K562 (cell line): ENCODE measurements around the gene GZF1. TPM values are rescaled to one million over a fixed set of nuclear protein-coding genes. Genes with fewer than 3 reads are reported as not detected.

Experiments used
- ATAC-seq: fragments of 200-7000 bp; cut with Tn5 transposase; 3 replicates; pipeline ENCODE4 v1.9.1; 2020; ENCODE audit warnings: moderate library complexity
- BruUV-seq: library from RNA; stranded (reverse); fragments of 400-500 nt; replicated peaks from 2 replicates; lab custom pipeline; 2021; lab: Mats Ljungman, UMichigan
- CTCF ChIA-PET: fragments of 300-600 bp; formaldehyde crosslinking; extraction: SDS; loops from one replicate; lab custom pipeline; 2021; ENCODE audit warnings: low intra/inter-chr PET ratio; lab: Yijun Ruan, JAX
- POLR2A ChIA-PET: fragments of 300-600, 350-650 bp; sonication (Branson Sonifier 250); formaldehyde crosslinking; extraction: SDS; loops from one replicate; lab custom pipeline; 2021; ENCODE audit warnings: antibody characterized with exemption, inconsistent platforms; lab: Yijun Ruan, JAX
- DNase-seq, 4 experiments: peaks; one replicate each; pipeline versions ENCODE4 v3.0.0 to v3.0.0-alpha.2; 2011 to 2018; ENCODE audit warnings: low spot score in 3 of 4, mixed read lengths in 3 of 4; ENCODE audit errors: extremely low read depth in 1 of 4
- FAIRE-seq: peaks from 2 replicates; lab custom pipeline; 2011; peaks lifted over from hg19 to GRCh38; lab: Jason Lieb, UNC
- H2AFZ ChIP-seq: 2 replicates; pipeline ENCODE4 v1.6.0; 2011; ENCODE audit warnings: low read depth, low read length, control low read depth, inconsistent platforms
- H3K27ac ChIP-seq: fragments of 200-600 bp; 3 replicates; pipeline ENCODE4 v1.8.0; 2011; ENCODE audit warnings: low read depth, mild to moderate bottlenecking, control low read depth, inconsistent platforms, low read length, moderate library complexity, mixed read lengths; ENCODE audit errors: extremely low read depth
- H3K27me3 ChIP-seq, 2 experiments: fragments of 300-600 bp in 1 of 2; 2 replicates in 1 of 2; 3 replicates in 1 of 2; pipeline versions ENCODE4 v1.6.0 to v1.8.0; 2011; ENCODE audit warnings: inconsistent platforms in 2 of 2, low read length in 2 of 2, mild to moderate bottlenecking in 1 of 2, mixed read lengths in 1 of 2, moderate library complexity in 1 of 2; ENCODE audit not compliant: control insufficient read depth in 2 of 2, insufficient read depth in 2 of 2
- H3K36me3 ChIP-seq: fragments of 300-600 bp; 3 replicates; pipeline ENCODE4 v1.8.0; 2011; ENCODE audit warnings: mild to moderate bottlenecking, low read length, inconsistent platforms; ENCODE audit not compliant: control insufficient read depth, insufficient read depth
- H3K4me1 ChIP-seq, 2 experiments: fragments of 200-600 bp in 1 of 2; replicated peaks in 1 of 2; 2 replicates in 1 of 2; 3 replicates in 1 of 2; pipeline versions ENCODE4 v1.5.1 to v1.8.0; 2011; ENCODE audit warnings: inconsistent platforms in 2 of 2, low read length in 2 of 2, mild to moderate bottlenecking in 1 of 2, mixed read lengths in 1 of 2, moderate library complexity in 1 of 2; ENCODE audit not compliant: control insufficient read depth in 2 of 2, insufficient read depth in 2 of 2
- H3K4me2 ChIP-seq: 2 replicates; pipeline ENCODE4 v1.6.1; 2011; ENCODE audit warnings: low read length, control low read depth, inconsistent platforms, mixed read lengths; ENCODE audit not compliant: insufficient read depth
- H3K4me3 ChIP-seq: fragments of 200-600 bp; sonication (generic), shearing (Covaris generic); 2 replicates; pipeline ENCODE4 v1.5.1; 2016; ENCODE audit warnings: control low read depth, inconsistent platforms
- H3K79me2 ChIP-seq: fragments of 200-600 bp; 3 replicates; pipeline ENCODE4 v1.8.0; 2011; ENCODE audit warnings: low read length, inconsistent platforms; ENCODE audit not compliant: control insufficient read depth, insufficient read depth
- H3K9ac ChIP-seq, 2 experiments: 2 replicates each; pipeline versions ENCODE4 v1.6.0 to v1.6.1; 2011; ENCODE audit warnings: low read depth in 2 of 2, low read length in 2 of 2, control low read depth in 1 of 2, inconsistent platforms in 1 of 2, mild to moderate bottlenecking in 1 of 2, mixed read lengths in 1 of 2; ENCODE audit not compliant: insufficient read depth in 1 of 2
- H3K9me1 ChIP-seq: one replicate; pipeline ENCODE4 v1.6.0; 2011; ENCODE audit warnings: inconsistent platforms, mild to moderate bottlenecking, low read length, moderate library complexity; ENCODE audit not compliant: control insufficient read depth, insufficient read depth
- H3K9me3 ChIP-seq: replicated peaks from 2 replicates; pipeline ENCODE4 v1.5.1; 2011; ENCODE audit warnings: low read depth, low read length, inconsistent platforms; ENCODE audit not compliant: control insufficient read depth, insufficient read depth
- H4K20me1 ChIP-seq: replicated peaks from 2 replicates; pipeline ENCODE4 v1.6.1; 2011; ENCODE audit warnings: low read length, inconsistent platforms, mixed read lengths; ENCODE audit not compliant: control insufficient read depth, insufficient read depth
- NFIC ChIP-seq: fragments of 450-650 bp; IDR thresholded peaks from 2 replicates; pipeline ENCODE4 v1.6.1; 2017; ENCODE audit warnings: mild to moderate bottlenecking, inconsistent platforms
- POLR2A ChIP-seq: fragments of 450-650 bp; conservative IDR thresholded peaks from 2 replicates; pipeline ENCODE4 v1.6.1; 2016
- PTRF ChIP-seq: fragments of 450-650 bp; IDR thresholded peaks from 2 replicates; pipeline ENCODE4 v1.6.1; 2016; ENCODE audit warnings: mild to moderate bottlenecking, missing genetic modification characterization, missing compliant biosample characterization
- U2AF2 ChIP-seq: fragments of 200-400 bp; formaldehyde crosslinking; optimal IDR thresholded peaks from 2 replicates; pipeline ENCODE3; 2017; ENCODE audit warnings: low read depth, mild to moderate bottlenecking, low read length
- ZNF584 ChIP-seq: fragments of 200-800 bp; sonication (Bioruptor generic); IDR thresholded peaks from 2 replicates; pipeline ENCODE4 v1.6.1; 2016; ENCODE audit warnings: low read depth, mild to moderate bottlenecking, missing genetic modification characterization, missing compliant biosample characterization
- WGBS: fragments of 100-300 bp; shearing (Covaris generic); methylation state at CpG from one replicate; pipeline ENCODE4 v1.1.6; 2016; ENCODE audit warnings: low coverage, mixed read lengths; ENCODE audit not compliant: insufficient coverage; ENCODE audit errors: missing lambda C conversion rate; 5-methylcytosine and 5-hydroxymethylcytosine counted together
- in situ Hi-C: fragments of 300-500 bp; cut with MboI; formaldehyde crosslinking; loops from 4 replicates; pipeline ENCODE4 v1.15.0; 2018; ENCODE audit warnings: inconsistent platforms, mixed read lengths
- intact Hi-C: fragments of 100-400 bp; cut with micrococcal nuclease; formaldehyde crosslinking; loops from 2 replicates; pipeline ENCODE4 v1.14.2; 2022
- polyA plus RNA-seq, 8 experiments: library from polyadenylated mRNA; depleted of rRNA in 4 of 8; stranded (reverse) in 5 of 8; unstranded in 3 of 8; fragments of >200 nt; fragmentation: Nextera tagmentation in 2 of 8; fragmentation: Illumina TruSeq in 1 of 8; extraction: Ambion mirVana in 2 of 8; extraction: Trizol in 1 of 8; gene quantifications; 2 replicates each; pipeline versions ENCODE4 v1.2.1 to v1.2.3, GENCODE V29; 2011 to 2014; ENCODE audit warnings: inconsistent platforms in 1 of 8, missing spikeins in 1 of 8
- total RNA-seq, 7 experiments: library from RNA; depleted of rRNA in 6 of 7; stranded (reverse); fragments of >200 nt in 6 of 7; fragmentation: Illumina TruSeq in 2 of 7; extraction: Trizol in 2 of 7; gene quantifications; 2 replicates each; pipeline versions ENCODE4 v1.2.1 to v1.2.3, GENCODE V29; 2011 to 2021; ENCODE audit warnings: low replicate concordance in 1 of 7
- TF ChIP-seq, protein P1 (sequence below): conservative IDR thresholded peaks from 2 replicates; pipeline ENCODE4 v1.6.1; 2011; ENCODE audit warnings: low read depth, mild to moderate bottlenecking, low read length; ENCODE audit not compliant: control insufficient read depth

GZF1 gene
- total and polyA plus RNA-seq, 9 of the 15 experiments (the other 6 are each of a cell fraction or from before 2014, with no cell fraction given) = 1.2 to 15.7 (median 7.4) TPM

DNA sequence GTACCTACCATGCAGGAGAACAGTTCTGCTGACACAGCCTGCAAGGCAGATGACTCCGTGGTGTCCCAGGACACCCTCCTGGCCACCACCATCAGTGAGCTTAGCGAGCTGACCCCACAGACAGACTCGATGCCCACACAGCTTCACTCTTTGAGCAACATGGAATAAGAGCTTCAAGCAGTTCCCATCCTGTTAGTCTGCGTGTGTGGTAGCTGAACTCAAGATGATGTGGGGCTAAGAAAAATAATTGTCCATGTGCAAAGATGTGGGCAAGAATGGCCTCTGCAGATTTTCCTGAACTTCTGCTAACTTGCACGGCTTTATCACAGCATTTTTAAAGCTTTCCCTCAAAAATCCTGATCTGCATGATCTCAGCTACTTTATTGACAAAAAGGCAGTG is 8.3 kb downstream of the GZF1 start:
- Histone ChIP-seq H3K4me2 (no peak overlapping the region), H3K4me1 (peaks cover 8 to 15% of the 10 kb centered on the region in 2 experiments; a peak in 4 of 5 replicates)
- no peak for TF ChIP-seq ZNF584 (CRISPR knock-in tag)
- TF ChIP-seq PTRF (tag) = no peak
- 0 out of 2 replicates have a peak, but pooled peaks have one; percentile 41 for TF ChIP-seq NFIC
- TF ChIP-seq U2AF2 = no peak
- TF ChIP-seq POLR2A = peak; percentile 29
- TF ChIP-seq, protein P1, sequence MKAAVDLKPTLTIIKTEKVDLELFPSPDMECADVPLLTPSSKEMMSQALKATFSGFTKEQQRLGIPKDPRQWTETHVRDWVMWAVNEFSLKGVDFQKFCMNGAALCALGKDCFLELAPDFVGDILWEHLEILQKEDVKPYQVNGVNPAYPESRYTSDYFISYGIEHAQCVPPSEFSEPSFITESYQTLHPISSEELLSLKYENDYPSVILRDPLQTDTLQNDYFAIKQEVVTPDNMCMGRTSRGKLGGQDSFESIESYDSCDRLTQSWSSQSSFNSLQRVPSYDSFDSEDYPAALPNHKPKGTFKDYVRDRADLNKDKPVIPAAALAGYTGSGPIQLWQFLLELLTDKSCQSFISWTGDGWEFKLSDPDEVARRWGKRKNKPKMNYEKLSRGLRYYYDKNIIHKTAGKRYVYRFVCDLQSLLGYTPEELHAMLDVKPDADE = no peak
- TF ChIP-seq, all 486 proteins: peak for 2
- Histone ChIP-seq H4K20me1 (peaks cover 6% of the 10 kb centered on the region; the same call in 1 of the 2 replicates), H2AFZ (no peak overlapping the region), H3K9me3 (no peaks in the 10 kb centered on the region), H3K9ac (no peak overlapping the region), H3K9me1 (no peaks in the 10 kb centered on the region), H3K27me3 (no peaks in the 10 kb centered on the region), H3K27ac (no peak overlapping the region), H3K36me3 (peaks cover 97% of the 10 kb centered on the region), H3K4me3 (no peak overlapping the region), H3K79me2 (peaks cover 32% of the 10 kb centered on the region)
- ATAC-seq (no peak), FAIRE-seq (no peak), DNase-seq (no peak)
- intact Hi-C loops (no loop called here), in situ Hi-C loops (no loop called here)
- CTCF ChIA-PET = no interaction called here
- no TSS peak for BruUV-seq
- POLR2A ChIA-PET = interaction anchor here (1.4 kb wide), 1 partner anchor 9 kb away, joined by 3 read pairs; the partner anchor contains the start of gene GZF1
- WGBS = 88% methylated on average over 5 of the region's 5 CpGs
